Liver (tissue), 9 donors: ENCODE data around the gene DNAH6. TPM values are rescaled to one million over a fixed set of nuclear protein-coding genes. Genes with fewer than 3 reads are reported as not detected.

Experiments used
- DNase-seq: peaks from one replicate; pipeline ENCODE4 v3.0.0-alpha.2; 2017; ENCODE audit warnings: low spot score
- H3K27ac ChIP-seq, 2 donors: one replicate each; pipeline ENCODE4 v1.7.0; 2013; ENCODE audit warnings: inconsistent platforms in 2 of 2, low read length in 2 of 2, control low read depth in 1 of 2, low read depth in 1 of 2, mild to moderate bottlenecking in 1 of 2
- H3K27me3 ChIP-seq, 4 donors: one replicate each; pipeline versions ENCODE4 v1.6.1 to v1.7.0; 2013; ENCODE audit warnings: low read length in 3 of 4, inconsistent platforms in 1 of 4, mild to moderate bottlenecking in 1 of 4, moderate library complexity in 1 of 4; ENCODE audit not compliant: control insufficient read depth in 4 of 4, insufficient read depth in 4 of 4
- H3K36me3 ChIP-seq, 4 donors: one replicate each; pipeline versions ENCODE4 v1.6.1 to v1.7.0; 2013; ENCODE audit warnings: low read length in 3 of 4, mild to moderate bottlenecking in 3 of 4, low read depth in 1 of 4, moderate library complexity in 1 of 4; ENCODE audit not compliant: control insufficient read depth in 4 of 4, insufficient read depth in 3 of 4
- H3K4me1 ChIP-seq, 4 donors: one replicate each; pipeline versions ENCODE4 v1.6.1 to v1.7.0; 2013; ENCODE audit warnings: low read length in 3 of 4, mild to moderate bottlenecking in 3 of 4, moderate library complexity in 1 of 4; ENCODE audit not compliant: control insufficient read depth in 4 of 4, insufficient read depth in 4 of 4
- H3K4me3 ChIP-seq, 3 donors: one replicate each; pipeline versions ENCODE4 v1.6.1 to v1.7.0; 2013; ENCODE audit warnings: low read length in 3 of 3, control low read depth in 1 of 3, low read depth in 1 of 3, mild to moderate bottlenecking in 1 of 3
- H3K9ac ChIP-seq, 2 donors: one replicate each; pipeline ENCODE4 v1.7.0; 2013; ENCODE audit warnings: low read length in 2 of 2, mild to moderate bottlenecking in 2 of 2, moderate library complexity in 2 of 2, control low read depth in 1 of 2, low read depth in 1 of 2
- H3K9me3 ChIP-seq, 4 donors: one replicate each; pipeline versions ENCODE4 v1.6.1 to v1.7.0; 2013; ENCODE audit warnings: low read length in 3 of 4; ENCODE audit not compliant: control insufficient read depth in 4 of 4
- EGR1 ChIP-seq, 2 donors: IDR thresholded peaks; 2 replicates each; pipeline ENCODE4 v1.6.1; 2016 to 2018; ENCODE audit warnings: antibody characterized with exemption in 2 of 2, low read depth in 2 of 2
- GABPA ChIP-seq, 2 donors: IDR thresholded peaks in 1 of 2; conservative IDR thresholded peaks in 1 of 2; 2 replicates each; pipeline ENCODE4 v1.6.1; 2016; ENCODE audit warnings: antibody characterized with exemption in 2 of 2, mild to moderate bottlenecking in 1 of 2, moderate library complexity in 1 of 2
- NR2F2 ChIP-seq: IDR thresholded peaks from 2 replicates; pipeline ENCODE4 v1.6.1; 2016; ENCODE audit warnings: antibody characterized with exemption
- RAD21 ChIP-seq, 2 donors: IDR thresholded peaks; 2 replicates each; pipeline ENCODE4 v1.6.1; 2016; ENCODE audit warnings: antibody characterized with exemption in 2 of 2, mild to moderate bottlenecking in 2 of 2
- SP1 ChIP-seq: IDR thresholded peaks from 2 replicates; pipeline ENCODE4 v1.6.1; 2018; ENCODE audit warnings: antibody characterized with exemption, mild to moderate bottlenecking
- TAF1 ChIP-seq: conservative IDR thresholded peaks from 2 replicates; pipeline ENCODE4 v1.6.1; 2016; ENCODE audit warnings: antibody characterized with exemption, mild to moderate bottlenecking
- YY1 ChIP-seq: IDR thresholded peaks from 2 replicates; pipeline ENCODE4 v1.6.1; 2016; ENCODE audit warnings: antibody characterized with exemption, mild to moderate bottlenecking
- WGBS: extraction: QIAGEN DNeasy Blood & Tissue Kit; methylation state at CpG from one replicate; pipeline ENCODE4 v1.1.7; 2013; 5-methylcytosine and 5-hydroxymethylcytosine counted together
- polyA plus RNA-seq, 2 donors: library from polyadenylated mRNA; stranded (reverse) in 1 of 2; unstranded in 1 of 2; fragments of 200-250 nt in 1 of 2; fragments of >200 nt in 1 of 2; fragmentation: Nextera tagmentation in 1 of 2; extraction: Ambion mirVana in 1 of 2; gene quantifications; one replicate each; pipeline versions ENCODE4 v1.2.1 to v1.2.3, GENCODE V29; 2013 to 2015
- total RNA-seq, 2 donors: library from RNA; depleted of rRNA; stranded (reverse); fragments of >200 nt; gene quantifications; one replicate each; pipeline ENCODE4 v1.2.3, GENCODE V29; 2014
- TF ChIP-seq, protein P1 (sequence below): IDR thresholded peaks from 2 replicates; pipeline ENCODE4 v1.6.1; 2016; ENCODE audit warnings: antibody characterized with exemption
- TF ChIP-seq, protein P2 (sequence below): IDR thresholded peaks from 2 replicates; pipeline ENCODE4 v1.6.1; 2016; ENCODE audit warnings: antibody characterized with exemption
- TF ChIP-seq, protein P3 (sequence below): IDR thresholded peaks from 2 replicates; pipeline ENCODE4 v1.6.1; 2016; ENCODE audit warnings: antibody characterized with exemption
- TF ChIP-seq, protein P4 (sequence below): fragments of 150-350 bp; IDR thresholded peaks from 2 replicates; pipeline ENCODE4 v1.5.1; 2017; ENCODE audit warnings: improper control_type of control experiment, low read depth, low read length; ENCODE audit not compliant: missing input control
- donor health status: healthy.
- donor health status: healthy.
- donor health status: healthy.
- donor health status: healthy.
- donor health status: healthy.

Gene DNAH6
- total and polyA plus RNA-seq, 4 donors, result 0.32 to 1.6 (median 0.59) TPM

DNA sequence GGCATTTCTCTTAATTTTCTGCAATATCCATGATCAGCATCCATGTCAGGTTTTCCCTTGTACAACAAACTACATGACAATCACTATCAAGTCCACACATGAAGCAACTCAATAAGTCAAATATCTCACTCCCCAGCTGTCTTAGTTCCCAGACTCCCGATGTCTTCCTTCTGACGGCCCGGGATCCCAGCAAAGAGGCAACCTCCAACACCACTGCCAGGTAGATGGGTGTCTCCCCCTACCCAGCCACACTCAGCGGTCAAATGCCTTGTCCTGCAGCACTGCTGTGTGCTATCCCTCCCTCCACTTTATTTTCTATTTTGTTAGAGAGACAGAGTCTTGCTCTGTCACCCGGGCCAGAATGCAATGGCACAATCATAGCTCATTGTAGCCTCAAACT is 341.3 kb downstream of the DNAH6 start:
- DNase-seq, result no peak
- no peak overlapping the region for H3K4me3 ChIP-seq
- WGBS, result 95% methylated on average over 5 of the region's 5 CpGs
- H3K27ac ChIP-seq, result no peak overlapping the region
- H3K9ac ChIP-seq, result no peak overlapping the region
- no peaks in the 10 kb centered on the region for H3K36me3 ChIP-seq
- no peaks in the 10 kb centered on the region for H3K27me3 ChIP-seq
- TF ChIP-seq EGR1 (IDR thresholded peaks at IDR 0.05; ENCODE audit: low read depth in 2 of 2), result no peak
- H3K9me3 ChIP-seq, result no peaks in the 10 kb centered on the region
- no peaks in the 10 kb centered on the region for H3K4me1 ChIP-seq

DNA sequence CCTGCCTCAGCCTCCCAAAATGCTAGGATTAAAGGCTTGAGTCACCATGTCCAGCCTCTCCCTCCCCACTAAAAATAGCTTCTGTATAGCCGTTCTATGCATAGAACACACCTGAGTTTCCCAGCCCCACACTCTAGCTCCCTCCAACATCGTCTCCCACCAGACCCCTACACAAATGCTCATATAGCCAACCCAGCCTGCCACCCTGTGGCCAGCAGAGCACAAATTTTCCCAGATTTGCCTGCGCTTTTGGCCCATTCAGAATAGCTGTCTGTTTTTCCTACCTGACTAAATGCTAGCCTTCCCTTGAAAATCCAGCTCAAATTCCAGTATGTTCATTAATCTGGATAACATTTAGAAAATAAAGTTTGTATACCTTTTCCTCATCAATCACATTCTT is 341.8 kb downstream of the DNAH6 start:
- TF ChIP-seq, protein P1, sequence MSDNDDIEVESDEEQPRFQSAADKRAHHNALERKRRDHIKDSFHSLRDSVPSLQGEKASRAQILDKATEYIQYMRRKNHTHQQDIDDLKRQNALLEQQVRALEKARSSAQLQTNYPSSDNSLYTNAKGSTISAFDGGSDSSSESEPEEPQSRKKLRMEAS, result no peak
- TF ChIP-seq, protein P2, sequence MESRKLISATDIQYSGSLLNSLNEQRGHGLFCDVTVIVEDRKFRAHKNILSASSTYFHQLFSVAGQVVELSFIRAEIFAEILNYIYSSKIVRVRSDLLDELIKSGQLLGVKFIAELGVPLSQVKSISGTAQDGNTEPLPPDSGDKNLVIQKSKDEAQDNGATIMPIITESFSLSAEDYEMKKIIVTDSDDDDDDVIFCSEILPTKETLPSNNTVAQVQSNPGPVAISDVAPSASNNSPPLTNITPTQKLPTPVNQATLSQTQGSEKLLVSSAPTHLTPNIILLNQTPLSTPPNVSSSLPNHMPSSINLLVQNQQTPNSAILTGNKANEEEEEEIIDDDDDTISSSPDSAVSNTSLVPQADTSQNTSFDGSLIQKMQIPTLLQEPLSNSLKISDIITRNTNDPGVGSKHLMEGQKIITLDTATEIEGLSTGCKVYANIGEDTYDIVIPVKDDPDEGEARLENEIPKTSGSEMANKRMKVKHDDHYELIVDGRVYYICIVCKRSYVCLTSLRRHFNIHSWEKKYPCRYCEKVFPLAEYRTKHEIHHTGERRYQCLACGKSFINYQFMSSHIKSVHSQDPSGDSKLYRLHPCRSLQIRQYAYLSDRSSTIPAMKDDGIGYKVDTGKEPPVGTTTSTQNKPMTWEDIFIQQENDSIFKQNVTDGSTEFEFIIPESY, result no peak
- no peak for TF ChIP-seq EGR1 (IDR thresholded peaks at IDR 0.05; ENCODE audit: low read depth in 2 of 2)
- TF ChIP-seq TAF1, result no peak
- TF ChIP-seq, protein P3, sequence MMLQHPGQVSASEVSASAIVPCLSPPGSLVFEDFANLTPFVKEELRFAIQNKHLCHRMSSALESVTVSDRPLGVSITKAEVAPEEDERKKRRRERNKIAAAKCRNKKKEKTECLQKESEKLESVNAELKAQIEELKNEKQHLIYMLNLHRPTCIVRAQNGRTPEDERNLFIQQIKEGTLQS, result no peak
- TF ChIP-seq, protein P4, sequence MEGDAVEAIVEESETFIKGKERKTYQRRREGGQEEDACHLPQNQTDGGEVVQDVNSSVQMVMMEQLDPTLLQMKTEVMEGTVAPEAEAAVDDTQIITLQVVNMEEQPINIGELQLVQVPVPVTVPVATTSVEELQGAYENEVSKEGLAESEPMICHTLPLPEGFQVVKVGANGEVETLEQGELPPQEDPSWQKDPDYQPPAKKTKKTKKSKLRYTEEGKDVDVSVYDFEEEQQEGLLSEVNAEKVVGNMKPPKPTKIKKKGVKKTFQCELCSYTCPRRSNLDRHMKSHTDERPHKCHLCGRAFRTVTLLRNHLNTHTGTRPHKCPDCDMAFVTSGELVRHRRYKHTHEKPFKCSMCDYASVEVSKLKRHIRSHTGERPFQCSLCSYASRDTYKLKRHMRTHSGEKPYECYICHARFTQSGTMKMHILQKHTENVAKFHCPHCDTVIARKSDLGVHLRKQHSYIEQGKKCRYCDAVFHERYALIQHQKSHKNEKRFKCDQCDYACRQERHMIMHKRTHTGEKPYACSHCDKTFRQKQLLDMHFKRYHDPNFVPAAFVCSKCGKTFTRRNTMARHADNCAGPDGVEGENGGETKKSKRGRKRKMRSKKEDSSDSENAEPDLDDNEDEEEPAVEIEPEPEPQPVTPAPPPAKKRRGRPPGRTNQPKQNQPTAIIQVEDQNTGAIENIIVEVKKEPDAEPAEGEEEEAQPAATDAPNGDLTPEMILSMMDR, result no peak
- TF ChIP-seq SP1, result no peak
- peak; percentile 65 to 70 for TF ChIP-seq RAD21 (IDR thresholded peaks at IDR 0.05)
- no peaks in the 10 kb centered on the region for H3K27me3 ChIP-seq
- no peak overlapping the region for H3K9ac ChIP-seq
- 87% methylated on average over 3 of the region's 3 CpGs for WGBS
- no peak overlapping the region for H3K27ac ChIP-seq
- H3K4me3 ChIP-seq, result no peak overlapping the region
- DNase-seq, result no peak
- H3K36me3 ChIP-seq, result no peaks in the 10 kb centered on the region
- H3K4me1 ChIP-seq, result no peaks in the 10 kb centered on the region
- H3K9me3 ChIP-seq, result no peaks in the 10 kb centered on the region

DNA sequence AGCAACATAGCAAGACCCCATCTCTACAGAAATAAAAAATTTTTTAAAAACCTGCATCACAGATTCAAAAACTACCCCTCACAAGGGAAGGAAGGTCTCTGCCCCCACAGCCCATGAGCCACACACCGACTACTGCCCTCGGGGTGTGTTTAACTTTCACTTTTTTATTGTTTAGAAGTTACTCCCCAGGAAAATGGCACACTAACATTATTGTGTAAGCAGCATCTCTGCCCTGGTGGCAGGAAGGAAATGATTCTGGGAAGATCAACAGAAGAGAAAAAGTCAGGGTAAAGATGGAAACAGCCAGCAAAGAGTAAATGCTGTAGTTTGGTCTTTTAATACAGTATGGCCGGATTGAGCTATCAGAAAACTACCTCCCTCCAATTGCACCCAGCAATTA is 342.6 kb downstream of the DNAH6 start:
- H3K9ac ChIP-seq, result no peak overlapping the region
- H3K27me3 ChIP-seq, result no peaks in the 10 kb centered on the region
- 68% methylated on average over 3 of the region's 3 CpGs for WGBS
- H3K4me3 ChIP-seq, result no peak overlapping the region
- H3K9me3 ChIP-seq, result no peaks in the 10 kb centered on the region
- H3K36me3 ChIP-seq, result no peaks in the 10 kb centered on the region
- H3K27ac ChIP-seq, result no peak overlapping the region
- no peak for DNase-seq
- TF ChIP-seq, protein P2, result no peak
- TF ChIP-seq YY1, result no peak
- no peak for TF ChIP-seq GABPA (IDR thresholded peaks at IDR 0.05 in 1 of 2, conservative IDR thresholded peaks at IDR 0.05 in 1 of 2)
- TF ChIP-seq, protein P3, result no peak
- TF ChIP-seq SP1, result no peak
- TF ChIP-seq NR2F2, result no peak
- no peaks in the 10 kb centered on the region for H3K4me1 ChIP-seq
